ENCODE data around the gene ATG2A.

- no peak for TF ChIP-seq POLR2AphosphoS5 (IDR thresholded peaks at IDR 0.05; ENCODE audit: low read depth, low read length)
- TF ChIP-seq POLR2A (IDR thresholded peaks at IDR 0.05; ENCODE audit: low read depth, low read length), result no peak
- no peak for TF ChIP-seq SPI1 (IDR thresholded peaks at IDR 0.05; ENCODE audit: low read depth, low read length)
- no peak for TF ChIP-seq TAF1 (IDR thresholded peaks at IDR 0.05; ENCODE audit: low read depth, low read length)
These were observed 53.5 kb downstream of the ATG2A start for GRCh38 chr11:64863391-64864060.

Data from GM12891 (cell line).